GM12874 (cell line): Measurements from ENCODE around the gene GALNT9.

Experiments
- CTCF ChIP-seq: IDR thresholded peaks from 2 replicates; pipeline ENCODE4 v1.5.1; 2011; ENCODE audit warnings: low read depth, mild to moderate bottlenecking, control low read depth, low read length, moderate library complexity; ENCODE audit not compliant: insufficient read depth

GALNT9 gene

GRCh38 chr12:132329036-132329719 is at the start of gene GALNT9:
Gene GALNT9 (minus strand): TSS chr12:132329589. CDS start chr12:132329203, 386 bp downstream.
- no peak for TF ChIP-seq CTCF

DNA sequence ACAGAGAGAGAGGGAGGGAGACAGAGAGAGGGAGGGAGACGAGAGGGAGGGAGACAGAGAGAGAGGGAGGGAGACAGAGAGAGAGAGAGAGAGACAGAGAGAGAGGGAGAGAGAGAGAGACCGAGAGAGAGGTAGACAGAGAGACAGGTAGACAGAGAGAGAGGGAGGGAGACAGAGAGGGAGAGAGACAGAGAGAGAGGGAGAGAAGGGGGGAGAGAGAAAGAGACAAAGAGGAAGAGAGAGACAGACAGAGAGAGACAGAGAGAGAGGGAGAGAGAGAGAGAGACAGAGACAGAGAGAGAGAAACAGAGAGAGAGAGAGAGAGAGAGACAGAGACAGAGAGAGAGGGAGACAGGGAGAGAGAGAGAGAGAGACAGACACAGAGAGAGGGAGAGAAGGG is 47.8 kb upstream of the GALNT9 start:
- no peak for TF ChIP-seq CTCF

DNA sequence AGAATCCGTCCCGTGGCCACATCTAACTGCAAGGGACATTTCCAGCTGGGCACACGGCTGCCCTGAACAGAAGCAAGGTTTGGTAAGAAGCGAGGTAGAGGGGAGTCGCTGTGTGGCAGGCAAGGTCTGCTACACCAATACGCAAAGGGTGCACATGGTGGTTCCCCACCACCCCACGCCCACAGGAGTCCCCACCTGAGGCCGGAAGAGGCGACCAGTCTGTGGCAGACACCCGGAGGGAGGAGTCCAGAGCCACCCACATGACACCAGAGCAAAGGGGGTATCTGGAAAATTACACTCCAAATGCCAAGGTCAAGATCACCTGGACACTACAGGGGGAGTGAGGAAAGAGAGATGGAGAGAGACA is 47.1 kb upstream of the GALNT9 start:
- no peak for TF ChIP-seq CTCF

GRCh38 chr12:132375747-132376463 is 46.5 kb upstream of the GALNT9 start:
- no peak for TF ChIP-seq CTCF

DNA sequence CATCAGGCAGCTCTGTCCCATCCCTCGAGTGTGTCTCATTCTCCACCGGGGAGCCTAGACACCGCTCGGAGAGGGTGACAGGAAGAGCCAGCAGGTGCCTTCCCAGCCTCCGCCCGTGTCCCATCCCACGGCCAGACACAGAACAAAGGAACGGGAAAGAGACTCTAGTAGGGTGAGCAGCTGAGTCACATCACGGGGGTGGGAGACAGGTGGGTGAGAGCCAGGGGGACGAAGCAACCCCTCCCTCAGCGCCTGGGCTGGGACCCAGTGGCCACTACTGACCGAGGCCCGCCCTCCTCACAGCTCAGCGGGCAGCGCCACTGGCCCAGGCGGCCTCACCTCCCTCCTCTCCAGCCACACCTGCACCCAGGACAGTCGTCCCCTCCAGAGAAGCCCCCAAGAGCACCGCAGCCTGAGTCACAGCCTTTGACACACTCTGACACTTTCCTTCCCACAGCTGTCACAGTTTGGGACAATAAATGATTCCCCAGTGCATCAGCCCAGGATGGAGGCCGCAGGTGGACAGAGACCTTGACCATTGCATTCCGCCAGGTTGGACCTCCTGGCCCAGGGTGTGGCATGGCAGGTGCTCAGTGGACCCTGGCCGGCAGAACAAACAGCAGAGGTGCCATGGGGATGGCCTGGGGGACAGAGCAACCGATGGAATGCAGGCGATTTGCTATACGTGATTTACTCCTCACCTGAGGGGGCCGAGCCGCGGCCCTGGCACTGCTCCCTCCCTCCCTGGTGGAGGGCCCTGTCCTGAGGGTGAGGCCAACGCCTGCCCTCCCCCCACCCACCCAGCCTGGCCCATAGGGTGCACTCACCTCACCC is 45.4 kb upstream of the GALNT9 start:
- no peak for TF ChIP-seq CTCF

- no peak for TF ChIP-seq CTCF
Observed at GRCh38 chr12:132373901-132374611, 44.7 kb upstream of the GALNT9 start.

DNA sequence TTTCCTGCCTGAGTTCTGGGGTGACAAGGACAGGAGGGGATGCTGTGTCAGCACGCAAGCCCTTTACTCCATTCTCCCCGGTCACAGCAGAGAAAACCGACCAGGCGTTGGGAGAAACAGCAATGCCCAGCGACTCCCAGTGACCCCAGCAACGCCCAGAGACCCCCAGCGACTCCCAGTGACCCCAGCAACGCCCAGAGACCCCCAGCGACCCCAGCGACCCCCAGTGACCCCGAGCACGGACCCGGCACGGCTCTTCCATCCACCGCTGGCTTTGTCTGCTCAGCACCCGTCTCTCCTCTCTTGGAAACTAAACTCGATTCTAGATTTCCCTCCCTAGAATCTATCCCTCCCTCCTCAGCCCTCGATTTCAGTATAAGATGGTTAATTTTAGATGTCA is 38.5 kb upstream of the GALNT9 start:
- no peak for TF ChIP-seq CTCF
